Activated naive CD8-positive, alpha-beta T cell treated with anti-CD3 and anti-CD28 coated beads for 36 hours (primary cell): Measurements from ENCODE around the gene SLC22A1. TPM values are rescaled to one million over a fixed set of nuclear protein-coding genes. Genes with fewer than 3 reads are reported as not detected.
A peak's percentile ranks its signal among the peaks of the same experiment; 100 is the strongest.
"Not testable (repeated sequence)": the region's sequence is repeated elsewhere in the genome, so short reads cannot be mapped to it uniquely, and the experiment has no call there.

Source experiments
- DNase-seq: peaks from one replicate; pipeline ENCODE4 v3.0.0; 2021
- H3K27ac Mint-ChIP-seq: one replicate; pipeline ENCODE4 v1.8.0; 2022; ENCODE audit warnings: mild to moderate bottlenecking, moderate library complexity, mixed read lengths
- H3K27me3 Mint-ChIP-seq: one replicate; pipeline ENCODE4 v1.8.0; 2022; ENCODE audit warnings: mild to moderate bottlenecking, mixed read lengths
- H3K36me3 Mint-ChIP-seq: one replicate; pipeline ENCODE4 v1.8.0; 2021; ENCODE audit warnings: mild to moderate bottlenecking, mixed read lengths
- H3K4me1 Mint-ChIP-seq: one replicate; pipeline ENCODE4 v1.8.0; 2021; ENCODE audit warnings: mixed read lengths
- H3K4me3 Mint-ChIP-seq: one replicate; pipeline ENCODE4 v1.8.0; 2022; ENCODE audit warnings: mild to moderate bottlenecking, moderate library complexity, mixed read lengths
- H3K9me3 Mint-ChIP-seq: one replicate; pipeline ENCODE4 v1.8.0; 2022; ENCODE audit warnings: mixed read lengths
- total RNA-seq, 2 experiments: library from RNA; stranded (reverse); gene quantifications; one replicate each; pipeline ENCODE4 v1.2.3, GENCODE V29; 2021

SLC22A1 gene
- total RNA-seq, 2 experiments from 2014 or later: 0.85 TPM; not detected in 1

GRCh38 chr6:160106010-160106409 lies 15.6 kb upstream of the SLC22A1 start:
- no peak overlapping the region for H3K27ac Mint-ChIP-seq
- H3K36me3 Mint-ChIP-seq: peaks cover 36% of the 10 kb centered on the region
- peaks cover 4% of the 10 kb centered on the region for H3K4me1 Mint-ChIP-seq
- no peak for DNase-seq
- no peak overlapping the region for H3K4me3 Mint-ChIP-seq
- H3K9me3 Mint-ChIP-seq: no peaks in the 10 kb centered on the region
- no peaks in the 10 kb centered on the region for H3K27me3 Mint-ChIP-seq

GRCh38 chr6:160106701-160107100 lies 14.9 kb upstream of the SLC22A1 start:
- no peak for DNase-seq
- Mint-ChIP-seq H3K4me3 (no peak overlapping the region), H3K27me3 (no peaks in the 10 kb centered on the region), H3K4me1 (peaks cover 4% of the 10 kb centered on the region), H3K27ac (no peak overlapping the region), H3K36me3 (peaks cover 32% of the 10 kb centered on the region), H3K9me3 (no peaks in the 10 kb centered on the region)

- Mint-ChIP-seq H3K36me3 (peaks cover 31% of the 10 kb centered on the region), H3K27me3 (no peaks in the 10 kb centered on the region), H3K9me3 (no peaks in the 10 kb centered on the region), H3K27ac (no peak overlapping the region), H3K4me1 (peaks cover 4% of the 10 kb centered on the region), H3K4me3 (no peak overlapping the region)
- DNase-seq: no peak
Measured at GRCh38 chr6:160108077-160108476, 13.5 kb upstream of the SLC22A1 start.

DNA sequence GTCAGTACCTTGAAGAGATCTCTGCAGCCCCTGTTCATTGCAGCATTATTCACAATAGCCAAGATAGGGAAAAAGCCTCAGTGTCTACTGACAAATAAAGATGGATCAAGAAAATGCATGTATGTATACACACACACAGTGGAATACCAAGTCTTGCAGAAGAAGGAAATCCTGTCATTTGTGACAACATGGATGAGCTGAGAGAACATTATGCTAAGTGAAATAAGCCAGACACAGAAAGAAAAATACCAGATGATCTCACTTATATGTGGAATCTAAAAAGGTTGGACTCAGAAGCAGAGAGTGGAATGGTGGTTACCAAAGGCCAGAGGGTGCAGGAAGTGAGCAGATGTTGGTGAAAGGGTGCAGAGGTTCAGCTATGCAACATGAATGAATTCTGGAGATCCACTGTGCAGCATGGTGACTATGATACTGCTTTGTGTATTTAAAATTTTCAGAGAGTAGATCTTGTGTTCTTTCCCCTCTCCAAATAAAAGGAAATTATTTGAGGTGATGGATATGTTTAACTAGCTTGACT lies 11.0 kb upstream of the SLC22A1 start:
- Mint-ChIP-seq H3K4me3 (no peak overlapping the region), H3K4me1 (peaks cover 4% of the 10 kb centered on the region), H3K27me3 (no peaks in the 10 kb centered on the region), H3K27ac (no peak overlapping the region), H3K36me3 (peaks cover 17% of the 10 kb centered on the region), H3K9me3 (no peaks in the 10 kb centered on the region)
- DNase-seq: no peak

DNA sequence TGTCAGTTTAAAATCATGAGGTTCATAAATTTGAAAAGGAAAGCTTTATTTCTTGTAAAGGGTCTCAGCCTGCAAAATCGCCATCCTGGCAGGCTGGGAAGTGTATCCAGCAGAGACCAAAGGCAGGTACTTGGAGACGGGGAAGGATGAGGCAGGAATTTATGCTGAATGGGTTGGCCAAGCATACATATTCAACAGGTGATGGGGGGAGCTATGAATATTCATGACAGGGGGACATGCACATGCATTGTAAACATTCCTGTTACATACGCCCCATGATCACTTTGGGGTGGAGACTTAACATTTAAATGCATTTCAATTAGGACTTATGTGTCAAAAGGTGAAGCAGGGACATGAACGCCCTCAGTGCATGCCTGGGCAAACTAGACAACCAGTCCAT lies 9.8 kb upstream of the SLC22A1 start:
- H3K36me3 Mint-ChIP-seq: peaks cover 14% of the 10 kb centered on the region

DNA sequence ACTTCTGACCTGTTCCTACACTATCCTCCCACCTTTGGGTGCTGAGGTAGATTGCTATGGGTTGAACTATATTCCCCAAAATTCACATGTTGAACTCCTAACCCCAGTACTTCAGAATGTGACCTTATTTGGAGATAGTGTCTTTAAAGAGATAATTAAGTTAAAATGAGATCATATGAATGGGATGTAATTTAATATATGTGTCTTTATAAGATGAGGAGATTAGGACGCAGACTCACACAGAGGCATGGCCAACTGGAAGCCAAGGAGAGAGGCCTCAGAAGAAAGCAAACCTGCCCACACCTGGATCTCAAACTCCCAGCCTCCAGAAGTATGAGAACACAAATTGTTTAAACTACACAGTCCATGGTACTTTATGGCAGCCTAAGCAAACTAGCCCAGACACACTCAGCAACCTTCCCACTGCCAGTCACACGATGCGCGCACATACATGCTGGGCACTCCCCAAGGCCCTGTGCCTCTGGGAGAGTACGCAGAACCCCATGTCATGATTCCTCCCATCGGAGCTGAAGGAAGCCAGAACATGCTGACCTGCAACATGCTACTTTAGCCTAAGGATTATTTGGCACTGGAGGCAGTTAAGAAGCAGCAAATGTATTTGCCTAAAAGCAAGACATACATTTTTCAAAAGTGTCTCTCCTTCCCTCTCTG lies 8.9 kb upstream of the SLC22A1 start:
- Mint-ChIP-seq H3K4me1 (peaks cover 4% of the 10 kb centered on the region), H3K27ac (no peak overlapping the region), H3K36me3 (peaks cover 14% of the 10 kb centered on the region), H3K27me3 (no peaks in the 10 kb centered on the region), H3K9me3 (no peaks in the 10 kb centered on the region), H3K4me3 (no peak overlapping the region)
- DNase-seq: no peak

More for the DNA sequence above, 9.8 kb upstream of the SLC22A1 start:
- no peak for DNase-seq
- Mint-ChIP-seq H3K27me3 (no peaks in the 10 kb centered on the region), H3K4me1 (peaks cover 4% of the 10 kb centered on the region), H3K4me3 (no peak overlapping the region), H3K9me3 (no peaks in the 10 kb centered on the region), H3K27ac (peak overlapping the region; percentile 70)

DNA sequence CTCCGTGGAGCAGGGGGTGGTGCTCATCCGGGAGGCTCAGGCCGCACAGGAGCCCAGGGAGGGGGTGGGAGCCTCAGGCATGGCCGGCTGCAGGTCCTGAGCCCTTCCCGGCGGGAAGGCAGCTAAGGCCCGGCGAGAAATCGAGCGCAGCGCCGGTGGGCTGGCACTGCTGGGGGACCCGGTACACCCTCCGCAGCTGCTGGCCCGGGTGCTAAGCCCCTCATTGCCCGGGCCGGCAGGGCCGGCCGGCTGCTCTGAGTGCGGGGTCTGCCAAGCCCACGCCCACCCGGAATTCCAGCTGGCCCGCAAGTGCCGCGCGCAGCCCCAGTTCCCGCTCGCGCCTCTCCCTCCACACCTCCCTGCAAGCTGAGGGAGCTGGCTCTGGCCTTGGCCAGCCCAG lies 7.1 kb upstream of the SLC22A1 start:
- H3K4me3 Mint-ChIP-seq, H3K27ac Mint-ChIP-seq, H3K27me3 Mint-ChIP-seq: not testable (repeated sequence)

GRCh38 chr6:160115421-160115820 lies 6.2 kb upstream of the SLC22A1 start:
- peaks cover 2% of the 10 kb centered on the region for H3K4me1 Mint-ChIP-seq
- no peak overlapping the region for H3K27ac Mint-ChIP-seq
- H3K27me3 Mint-ChIP-seq: no peaks in the 10 kb centered on the region
- no peak for DNase-seq
- H3K36me3 Mint-ChIP-seq: peaks cover 11% of the 10 kb centered on the region
- H3K9me3 Mint-ChIP-seq: no peaks in the 10 kb centered on the region
- H3K4me3 Mint-ChIP-seq: no peak overlapping the region

More for the DNA sequence above, 7.1 kb upstream of the SLC22A1 start:
- H3K4me1 Mint-ChIP-seq, H3K9me3 Mint-ChIP-seq, DNase-seq: not testable (repeated sequence)
- peaks cover 11% of the 10 kb centered on the region for H3K36me3 Mint-ChIP-seq

- Mint-ChIP-seq H3K27ac (no peak overlapping the region), H3K36me3 (peaks cover 11% of the 10 kb centered on the region), H3K9me3 (no peaks in the 10 kb centered on the region)
Measured at GRCh38 chr6:160116411-160116810, 5.2 kb upstream of the SLC22A1 start.

DNA sequence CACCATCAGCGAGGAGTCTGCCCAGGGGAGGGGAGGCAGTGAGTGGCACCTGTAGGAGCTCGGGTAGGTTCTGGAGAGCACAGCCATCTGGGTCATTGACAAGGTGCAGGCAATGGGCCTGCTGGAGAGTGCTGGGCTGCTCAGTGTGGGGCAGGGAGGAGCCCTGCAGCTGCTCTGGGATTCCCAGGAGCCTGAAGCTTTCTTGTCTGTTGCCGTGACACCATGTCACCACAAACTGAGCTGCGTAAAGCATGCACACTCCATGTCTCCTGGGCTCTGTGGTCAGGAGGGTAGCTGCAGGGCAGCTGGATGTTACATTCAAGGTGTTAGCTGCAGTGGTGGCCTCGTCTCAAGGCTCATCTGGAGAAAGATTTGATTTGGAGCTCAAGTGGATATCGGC lies 4.5 kb upstream of the SLC22A1 start:
- H3K9me3 Mint-ChIP-seq: no peaks in the 10 kb centered on the region
- H3K4me3 Mint-ChIP-seq: no peak overlapping the region
- H3K36me3 Mint-ChIP-seq: peaks cover 11% of the 10 kb centered on the region
- H3K27ac Mint-ChIP-seq: no peak overlapping the region
- DNase-seq: no peak
- H3K4me1 Mint-ChIP-seq: no peaks in the 10 kb centered on the region
- H3K27me3 Mint-ChIP-seq: no peaks in the 10 kb centered on the region

More at GRCh38 chr6:160116411-160116810, 5.2 kb upstream of the SLC22A1 start:
- H3K27me3 Mint-ChIP-seq: no peaks in the 10 kb centered on the region
- no peak overlapping the region for H3K4me3 Mint-ChIP-seq
- no peaks in the 10 kb centered on the region for H3K4me1 Mint-ChIP-seq
- DNase-seq: no peak

DNA sequence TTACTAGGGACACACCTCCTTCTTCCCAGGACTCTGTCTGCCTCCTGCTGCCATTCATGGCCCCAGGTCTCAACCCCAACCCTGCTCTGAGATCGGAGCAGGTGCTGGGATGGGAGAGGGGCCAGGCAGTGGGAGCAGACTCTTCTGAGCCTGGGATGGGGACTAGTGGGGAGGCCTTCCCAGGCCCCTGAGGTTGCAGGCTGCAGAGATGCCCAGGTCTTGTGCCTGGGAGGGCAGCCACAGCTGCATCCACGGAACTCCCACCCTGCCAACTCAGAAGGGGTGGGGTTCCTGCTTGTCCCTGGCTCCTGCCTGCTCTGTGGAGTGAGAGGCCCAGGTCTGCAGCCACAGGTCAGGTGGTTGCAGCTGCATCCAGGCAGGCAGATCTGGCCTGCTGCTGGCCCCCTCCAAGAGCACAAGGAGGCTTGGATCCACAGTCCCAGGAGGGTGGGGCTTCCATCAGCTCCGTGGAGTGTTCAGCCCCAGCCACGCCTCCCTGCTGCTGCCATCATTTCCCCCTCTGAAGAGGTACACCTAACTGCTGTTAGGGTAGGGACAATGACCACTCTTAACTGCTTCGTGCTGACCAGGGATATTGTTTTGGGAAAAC lies 2.9 kb upstream of the SLC22A1 start:
- H3K4me3 Mint-ChIP-seq: no peak overlapping the region
- no peaks in the 10 kb centered on the region for H3K9me3 Mint-ChIP-seq
- H3K27me3 Mint-ChIP-seq: no peaks in the 10 kb centered on the region
- no peak overlapping the region for H3K27ac Mint-ChIP-seq
- DNase-seq: no peak
- peaks cover 9% of the 10 kb centered on the region for H3K36me3 Mint-ChIP-seq
- no peaks in the 10 kb centered on the region for H3K4me1 Mint-ChIP-seq

- H3K9me3 Mint-ChIP-seq: no peaks in the 10 kb centered on the region
- no peak overlapping the region for H3K27ac Mint-ChIP-seq
Measured at GRCh38 chr6:160120087-160120486, 1.5 kb upstream of the SLC22A1 start.

GRCh38 chr6:160121981-160122380 lies 366 bp downstream of the SLC22A1 start:
- Mint-ChIP-seq H3K9me3 (no peaks in the 10 kb centered on the region), H3K4me1 (no peaks in the 10 kb centered on the region), H3K27ac (no peak overlapping the region), H3K27me3 (no peaks in the 10 kb centered on the region), H3K36me3 (peaks cover 8% of the 10 kb centered on the region), H3K4me3 (no peak overlapping the region)
- DNase-seq: no peak

More at GRCh38 chr6:160120087-160120486, 1.5 kb upstream of the SLC22A1 start:
- H3K27me3 Mint-ChIP-seq: no peaks in the 10 kb centered on the region
- H3K4me1 Mint-ChIP-seq: no peaks in the 10 kb centered on the region
- H3K4me3 Mint-ChIP-seq: no peak overlapping the region
- H3K36me3 Mint-ChIP-seq: peaks cover 8% of the 10 kb centered on the region
- DNase-seq: no peak

DNA sequence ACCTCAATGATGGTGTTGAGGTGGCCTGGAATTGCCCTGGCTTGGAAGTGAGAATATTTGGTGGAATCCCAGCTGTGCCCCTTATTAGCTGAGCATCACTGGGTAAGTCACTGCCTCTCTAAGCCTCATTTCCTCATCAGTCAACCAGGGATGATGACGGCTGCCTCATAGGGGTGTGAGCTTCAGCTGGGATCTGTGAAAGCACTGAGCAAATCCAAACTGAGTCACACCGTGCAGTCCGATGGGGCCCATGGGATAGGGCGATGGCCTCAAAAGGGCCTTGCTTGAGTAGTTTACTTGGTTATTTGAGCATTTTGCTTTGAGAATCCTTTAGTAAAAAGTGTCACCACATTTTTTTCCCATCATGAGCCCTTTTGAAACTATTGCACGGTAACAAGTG lies 1.1 kb downstream of the SLC22A1 start:
- Mint-ChIP-seq H3K27ac (no peak overlapping the region), H3K36me3 (peaks cover 2% of the 10 kb centered on the region), H3K4me1 (no peaks in the 10 kb centered on the region), H3K9me3 (no peaks in the 10 kb centered on the region), H3K27me3 (no peaks in the 10 kb centered on the region), H3K4me3 (no peak overlapping the region)
- no peak for DNase-seq

DNA sequence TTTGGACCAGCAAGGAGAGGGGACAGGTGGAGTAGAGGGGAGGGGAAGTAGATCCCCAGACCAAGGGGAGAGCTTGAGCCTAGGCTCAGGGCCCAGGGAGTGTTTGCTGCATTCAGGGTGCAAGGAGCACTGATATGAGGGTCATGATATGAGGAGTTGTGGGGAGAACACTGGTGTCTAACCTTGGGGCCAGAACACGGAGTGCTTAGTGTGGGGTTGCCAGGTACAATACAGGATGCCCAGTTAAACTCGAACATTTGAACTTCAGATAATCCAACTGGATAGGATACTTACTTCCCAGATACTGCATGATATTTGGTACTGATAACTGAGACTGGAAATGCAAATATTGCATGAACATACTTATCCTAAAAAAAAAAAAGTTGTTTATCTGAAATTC lies 2.4 kb downstream of the SLC22A1 start:
- Mint-ChIP-seq H3K27ac (no peak overlapping the region), H3K4me1 (no peaks in the 10 kb centered on the region), H3K4me3 (no peak overlapping the region), H3K9me3 (no peaks in the 10 kb centered on the region), H3K27me3 (no peaks in the 10 kb centered on the region), H3K36me3 (no peaks in the 10 kb centered on the region)
- no peak for DNase-seq

- Mint-ChIP-seq H3K9me3 (no peaks in the 10 kb centered on the region), H3K4me3 (no peak overlapping the region), H3K27me3 (no peaks in the 10 kb centered on the region), H3K27ac (no peak overlapping the region), H3K4me1 (peaks cover 1% of the 10 kb centered on the region), H3K36me3 (no peaks in the 10 kb centered on the region)
- DNase-seq: no peak
Measured at GRCh38 chr6:160124605-160125004, 3.0 kb downstream of the SLC22A1 start.
